Measurements from ENCODE around the gene HCRTR1.

HCRTR1 gene

GRCh38 chr1:31645274-31645568 lies 27.7 kb downstream of the HCRTR1 start:
- no peak for TF ChIP-seq CTCF (conservative IDR thresholded peaks at IDR 0.05; ENCODE audit: control insufficient read depth, insufficient read depth, low read depth, low read length)
- peak overlapping the region; percentile 94 for H3K4me3 ChIP-seq (ENCODE audit: control insufficient read depth, low read depth, low read length)

GRCh38 chr1:31646259-31646960 lies 28.9 kb downstream of the HCRTR1 start:
- DNase-seq (ENCODE audit: low read depth) = no peak
- no peak overlapping the region for H3K4me3 ChIP-seq (ENCODE audit: control insufficient read depth, low read depth, low read length)
- TF ChIP-seq CTCF (conservative IDR thresholded peaks at IDR 0.05; ENCODE audit: control insufficient read depth, insufficient read depth, low read depth, low read length) = no peak

More at GRCh38 chr1:31645274-31645568, 27.7 kb downstream of the HCRTR1 start:
- DNase-seq (ENCODE audit: low read depth) = no peak

- no peak for DNase-seq (ENCODE audit: low read depth)
- H3K4me3 ChIP-seq (ENCODE audit: control insufficient read depth, low read depth, low read length) = no peak overlapping the region
- TF ChIP-seq CTCF (conservative IDR thresholded peaks at IDR 0.05; ENCODE audit: control insufficient read depth, insufficient read depth, low read depth, low read length) = no peak
Measured at GRCh38 chr1:31647106-31647505, 29.6 kb downstream of the HCRTR1 start.

- no peak overlapping the region for H3K4me3 ChIP-seq (ENCODE audit: control insufficient read depth, low read depth, low read length)
- DNase-seq (ENCODE audit: low read depth) = no peak
- no peak for TF ChIP-seq CTCF (conservative IDR thresholded peaks at IDR 0.05; ENCODE audit: control insufficient read depth, insufficient read depth, low read depth, low read length)
Measured at GRCh38 chr1:31648190-31648589, 30.7 kb downstream of the HCRTR1 start.

- H3K4me3 ChIP-seq (ENCODE audit: control insufficient read depth, low read depth, low read length) = no peak overlapping the region
- no peak for DNase-seq (ENCODE audit: low read depth)
- TF ChIP-seq CTCF (conservative IDR thresholded peaks at IDR 0.05; ENCODE audit: control insufficient read depth, insufficient read depth, low read depth, low read length) = no peak
Measured at GRCh38 chr1:31648641-31649357, 31.3 kb downstream of the HCRTR1 start.

GRCh38 chr1:31650161-31651088 lies 32.9 kb downstream of the HCRTR1 start:
- TF ChIP-seq CTCF (conservative IDR thresholded peaks at IDR 0.05; ENCODE audit: control insufficient read depth, insufficient read depth, low read depth, low read length) = no peak
- peak; percentile 53 for DNase-seq (ENCODE audit: low read depth)
- H3K4me3 ChIP-seq (ENCODE audit: control insufficient read depth, low read depth, low read length) = no peak overlapping the region
